Measurements from ENCODE around the gene C9orf43.

DNA sequence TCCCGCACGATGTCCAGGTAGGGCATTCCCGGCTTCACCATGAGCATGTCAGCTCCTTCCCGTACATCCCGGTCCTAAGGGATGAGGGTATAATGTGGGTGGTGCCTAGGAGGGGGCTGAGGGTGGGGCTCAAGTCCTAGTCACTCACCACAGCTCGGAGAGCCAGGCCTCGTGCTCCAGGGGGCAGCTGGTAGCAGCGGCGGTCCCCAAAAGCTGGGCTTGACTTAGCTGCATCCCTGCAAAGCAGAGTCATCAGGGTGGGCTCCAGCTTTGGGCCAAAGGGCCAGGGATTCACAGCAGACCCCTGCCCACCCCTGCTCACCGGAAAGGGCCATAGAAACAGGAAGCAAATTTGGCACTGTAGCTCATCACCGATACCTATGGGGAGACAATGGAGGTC is 21.1 kb upstream of the C9orf43 start:
- no peak for TF ChIP-seq EZH2 (IDR thresholded peaks at IDR 0.05; ENCODE audit: borderline replicate concordance, low read length)
- TF ChIP-seq, protein P1, sequence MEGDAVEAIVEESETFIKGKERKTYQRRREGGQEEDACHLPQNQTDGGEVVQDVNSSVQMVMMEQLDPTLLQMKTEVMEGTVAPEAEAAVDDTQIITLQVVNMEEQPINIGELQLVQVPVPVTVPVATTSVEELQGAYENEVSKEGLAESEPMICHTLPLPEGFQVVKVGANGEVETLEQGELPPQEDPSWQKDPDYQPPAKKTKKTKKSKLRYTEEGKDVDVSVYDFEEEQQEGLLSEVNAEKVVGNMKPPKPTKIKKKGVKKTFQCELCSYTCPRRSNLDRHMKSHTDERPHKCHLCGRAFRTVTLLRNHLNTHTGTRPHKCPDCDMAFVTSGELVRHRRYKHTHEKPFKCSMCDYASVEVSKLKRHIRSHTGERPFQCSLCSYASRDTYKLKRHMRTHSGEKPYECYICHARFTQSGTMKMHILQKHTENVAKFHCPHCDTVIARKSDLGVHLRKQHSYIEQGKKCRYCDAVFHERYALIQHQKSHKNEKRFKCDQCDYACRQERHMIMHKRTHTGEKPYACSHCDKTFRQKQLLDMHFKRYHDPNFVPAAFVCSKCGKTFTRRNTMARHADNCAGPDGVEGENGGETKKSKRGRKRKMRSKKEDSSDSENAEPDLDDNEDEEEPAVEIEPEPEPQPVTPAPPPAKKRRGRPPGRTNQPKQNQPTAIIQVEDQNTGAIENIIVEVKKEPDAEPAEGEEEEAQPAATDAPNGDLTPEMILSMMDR (conservative IDR thresholded peaks at IDR 0.05 in 1 of 2, IDR thresholded peaks at IDR 0.05 in 1 of 2; ENCODE audit: extremely low read depth in 1 of 2, insufficient read depth in 1 of 2, low read depth in 1 of 2, low read length in 2 of 2) = no peak

Data from mammary epithelial cell (primary cell).